Measurements from ENCODE around the gene LRBA. TPM values are rescaled to one million over a fixed set of nuclear protein-coding genes. Genes with fewer than 3 reads are reported as not detected.

LRBA gene
- total RNA-seq, 1 experiment from 2014 or later = 77.4 TPM

DNA sequence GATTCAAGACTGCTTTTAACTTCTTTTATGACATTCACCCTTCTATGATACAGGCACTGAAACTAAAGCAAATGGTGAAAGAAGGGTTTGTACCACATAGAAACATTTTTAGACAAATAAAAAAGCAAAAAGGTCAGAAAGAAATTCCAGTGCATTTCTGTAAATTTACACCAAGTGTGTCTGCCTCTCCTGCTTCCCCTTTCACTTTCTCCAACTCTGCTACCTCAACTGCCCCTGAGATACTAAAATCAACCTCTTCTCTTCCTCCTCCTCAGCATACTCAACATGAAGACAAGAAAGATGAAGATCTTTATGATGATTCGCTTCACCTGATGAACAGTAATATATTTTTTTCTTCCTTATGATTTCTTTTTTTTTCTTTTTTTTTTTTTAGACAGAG lies 187.9 kb downstream of the LRBA start:
- Histone ChIP-seq H3K9me3 (ENCODE audit: insufficient read depth, low read depth) (no peaks in the 10 kb centered on the region), H3F3A (ENCODE audit: insufficient read depth, low read depth) (no peaks in the 10 kb centered on the region), H3K79me2 (ENCODE audit: low read depth) (no peaks in the 10 kb centered on the region), H3K27me3 (ENCODE audit: insufficient read depth, low read depth) (no peaks in the 10 kb centered on the region), H3K4me3 (no peak overlapping the region), H3K4me1 (replicated peaks; ENCODE audit: insufficient read depth) (no peaks in the 10 kb centered on the region), H4K20me1 (ENCODE audit: insufficient read depth) (no peaks in the 10 kb centered on the region), H2AFZ (no peak overlapping the region), H3K4me2 (no peak overlapping the region), H3K9me2 (ENCODE audit: insufficient read depth) (no peaks in the 10 kb centered on the region), H3K27ac (no peak overlapping the region), H3K36me3 (ENCODE audit: low read depth) (no peaks in the 10 kb centered on the region)
- ChIA-PET POLR2A (ENCODE audit: unreplicated experiment) (interaction anchor here (0.5 to 0.8 kb wide), 2 partner anchors 13 to 278 kb away, joined by 3 to 6 read pairs; no protein-coding TSS in a partner anchor), CTCF (no interaction called here)
- BruUV-seq (replicated peaks) = no TSS peak
- no peak for DNase-seq
- intact Hi-C loops (cut with micrococcal nuclease; ENCODE audit: unreplicated experiment) = no loop called here
- TF ChIP-seq, protein P1, sequence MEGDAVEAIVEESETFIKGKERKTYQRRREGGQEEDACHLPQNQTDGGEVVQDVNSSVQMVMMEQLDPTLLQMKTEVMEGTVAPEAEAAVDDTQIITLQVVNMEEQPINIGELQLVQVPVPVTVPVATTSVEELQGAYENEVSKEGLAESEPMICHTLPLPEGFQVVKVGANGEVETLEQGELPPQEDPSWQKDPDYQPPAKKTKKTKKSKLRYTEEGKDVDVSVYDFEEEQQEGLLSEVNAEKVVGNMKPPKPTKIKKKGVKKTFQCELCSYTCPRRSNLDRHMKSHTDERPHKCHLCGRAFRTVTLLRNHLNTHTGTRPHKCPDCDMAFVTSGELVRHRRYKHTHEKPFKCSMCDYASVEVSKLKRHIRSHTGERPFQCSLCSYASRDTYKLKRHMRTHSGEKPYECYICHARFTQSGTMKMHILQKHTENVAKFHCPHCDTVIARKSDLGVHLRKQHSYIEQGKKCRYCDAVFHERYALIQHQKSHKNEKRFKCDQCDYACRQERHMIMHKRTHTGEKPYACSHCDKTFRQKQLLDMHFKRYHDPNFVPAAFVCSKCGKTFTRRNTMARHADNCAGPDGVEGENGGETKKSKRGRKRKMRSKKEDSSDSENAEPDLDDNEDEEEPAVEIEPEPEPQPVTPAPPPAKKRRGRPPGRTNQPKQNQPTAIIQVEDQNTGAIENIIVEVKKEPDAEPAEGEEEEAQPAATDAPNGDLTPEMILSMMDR (conservative IDR thresholded peaks at IDR 0.05) = no peak
- no peak for TF ChIP-seq EZH2 (IDR thresholded peaks at IDR 0.05; ENCODE audit: low read depth)

DNA sequence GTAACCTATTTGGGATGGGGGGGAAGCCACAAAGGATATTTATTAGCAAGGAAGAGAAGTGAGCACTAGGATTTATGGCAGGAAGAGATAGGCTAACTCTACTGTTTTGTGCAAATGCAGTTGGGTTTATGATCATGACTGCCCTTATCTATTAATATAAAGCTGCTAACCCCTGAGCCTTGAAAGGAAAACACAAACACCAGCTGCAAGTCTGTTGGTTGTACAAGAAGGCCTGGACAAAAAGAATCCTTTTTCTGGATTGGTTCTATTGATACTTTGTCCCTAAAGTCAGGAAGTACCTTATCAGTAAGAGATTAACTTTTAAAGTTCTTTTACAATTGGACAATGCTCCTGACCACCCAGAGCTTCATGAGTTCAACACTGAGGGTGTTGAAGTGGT lies 188.8 kb downstream of the LRBA start:
- H3K4me3 ChIP-seq = no peak overlapping the region
- no peaks in the 10 kb centered on the region for H3K9me2 ChIP-seq (ENCODE audit: insufficient read depth)
- no peaks in the 10 kb centered on the region for H3K4me1 ChIP-seq (replicated peaks; ENCODE audit: insufficient read depth)
- ChIA-PET POLR2A (ENCODE audit: unreplicated experiment) (no interaction called here), CTCF (no interaction called here)
- no peaks in the 10 kb centered on the region for H3K9me3 ChIP-seq (ENCODE audit: insufficient read depth, low read depth)
- H3K79me2 ChIP-seq (ENCODE audit: low read depth) = no peaks in the 10 kb centered on the region
- TF ChIP-seq, protein P1 (conservative IDR thresholded peaks at IDR 0.05) = no peak
- no peak for TF ChIP-seq EZH2 (IDR thresholded peaks at IDR 0.05; ENCODE audit: low read depth)
- DNase-seq = no peak
- no peak overlapping the region for H3K4me2 ChIP-seq
- no peaks in the 10 kb centered on the region for H4K20me1 ChIP-seq (ENCODE audit: insufficient read depth)
- intact Hi-C loops (cut with micrococcal nuclease; ENCODE audit: unreplicated experiment) = no loop called here
- no peak overlapping the region for H3K27ac ChIP-seq
- H3F3A ChIP-seq (ENCODE audit: insufficient read depth, low read depth) = no peaks in the 10 kb centered on the region
- H2AFZ ChIP-seq = no peak overlapping the region
- H3K27me3 ChIP-seq (ENCODE audit: insufficient read depth, low read depth) = no peaks in the 10 kb centered on the region
- no peaks in the 10 kb centered on the region for H3K36me3 ChIP-seq (ENCODE audit: low read depth)
- BruUV-seq (replicated peaks) = no TSS peak

DNA sequence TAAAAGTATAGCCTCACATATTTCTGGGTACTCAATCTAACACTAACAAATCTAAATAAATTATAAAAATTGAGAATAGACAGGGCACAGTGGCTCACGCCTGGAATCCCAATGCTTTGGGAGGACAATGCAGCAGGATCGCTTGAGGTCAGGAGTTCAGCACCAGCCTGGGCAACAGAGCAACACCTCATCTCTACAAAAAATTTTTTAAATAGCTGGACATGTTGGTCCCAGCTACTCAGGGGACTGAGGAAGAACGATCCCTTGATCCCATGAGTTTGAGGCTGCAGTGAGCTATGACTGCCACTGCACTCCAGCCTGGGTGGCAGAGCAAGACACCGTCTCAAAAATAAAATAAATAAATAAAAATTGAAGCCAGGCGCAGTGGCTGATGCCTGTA lies 192.7 kb downstream of the LRBA start:
- no peak for TF ChIP-seq EZH2 (IDR thresholded peaks at IDR 0.05; ENCODE audit: low read depth)
- TF ChIP-seq, protein P1 (conservative IDR thresholded peaks at IDR 0.05) = no peak
- no peak overlapping the region for H3K4me2 ChIP-seq
- no peak overlapping the region for H2AFZ ChIP-seq
- no peak overlapping the region for H3K4me3 ChIP-seq
- no peaks in the 10 kb centered on the region for H3K9me3 ChIP-seq (ENCODE audit: insufficient read depth, low read depth)
- H3K9me2 ChIP-seq (ENCODE audit: insufficient read depth) = no peaks in the 10 kb centered on the region
- no peaks in the 10 kb centered on the region for H4K20me1 ChIP-seq (ENCODE audit: insufficient read depth)
- POLR2A ChIA-PET (ENCODE audit: unreplicated experiment) = no interaction called here
- H3K79me2 ChIP-seq (ENCODE audit: low read depth) = no peaks in the 10 kb centered on the region
- H3K27ac ChIP-seq = no peak overlapping the region
- no peak for DNase-seq
- no peaks in the 10 kb centered on the region for H3K36me3 ChIP-seq (ENCODE audit: low read depth)
- intact Hi-C loops (cut with micrococcal nuclease; ENCODE audit: unreplicated experiment) = no loop called here
- H3K27me3 ChIP-seq (ENCODE audit: insufficient read depth, low read depth) = no peaks in the 10 kb centered on the region
- no peaks in the 10 kb centered on the region for H3F3A ChIP-seq (ENCODE audit: insufficient read depth, low read depth)
- H3K4me1 ChIP-seq (replicated peaks; ENCODE audit: insufficient read depth) = no peaks in the 10 kb centered on the region
- CTCF ChIA-PET = interaction anchor here (0.6 kb wide), 1 partner anchor 112 kb away, joined by 3 read pairs; no protein-coding TSS in a partner anchor
- no TSS peak for BruUV-seq (replicated peaks)

All from PC-9 (cell line).